A204.1 (cell line): ENCODE measurements around the gene CLDN15.
"Not testable (repeated sequence)": the region's sequence is repeated elsewhere in the genome, so short reads cannot be mapped to it uniquely, and the experiment has no call there.

ENCODE experiments used
- FAIRE-seq: peaks from 2 replicates; lab custom pipeline; 2012; peaks lifted over from hg19 to GRCh38; lab: Jason Lieb, UNC

Gene CLDN15

DNA sequence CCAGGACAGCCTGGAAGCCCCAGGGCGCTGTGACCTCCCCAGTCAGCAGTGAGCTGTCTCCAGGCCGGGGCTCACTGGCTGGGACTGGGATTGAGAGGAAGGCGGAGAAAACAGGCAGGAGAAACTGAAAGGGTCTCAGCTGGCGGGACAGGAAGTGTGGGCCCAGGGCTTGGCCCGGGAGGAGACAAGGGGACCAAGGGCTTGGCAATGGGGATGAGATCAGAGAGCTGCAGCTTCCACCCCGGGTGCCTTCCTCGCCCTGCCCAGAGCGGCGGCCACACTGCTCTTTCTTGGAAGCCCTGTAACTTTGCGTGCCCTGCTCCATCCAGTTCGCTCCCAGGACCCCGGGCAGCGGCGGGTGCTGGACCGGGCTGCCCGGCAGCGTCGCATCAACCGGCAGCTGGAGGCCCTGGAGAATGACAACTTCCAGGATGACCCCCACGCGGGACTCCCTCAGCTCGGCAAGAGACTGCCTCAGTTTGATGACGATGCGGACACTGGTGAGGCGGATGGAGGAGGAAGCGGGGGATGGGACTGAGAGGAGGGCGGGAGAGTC lies 15.2 kb downstream of the CLDN15 start:
- FAIRE-seq, result no peak

DNA sequence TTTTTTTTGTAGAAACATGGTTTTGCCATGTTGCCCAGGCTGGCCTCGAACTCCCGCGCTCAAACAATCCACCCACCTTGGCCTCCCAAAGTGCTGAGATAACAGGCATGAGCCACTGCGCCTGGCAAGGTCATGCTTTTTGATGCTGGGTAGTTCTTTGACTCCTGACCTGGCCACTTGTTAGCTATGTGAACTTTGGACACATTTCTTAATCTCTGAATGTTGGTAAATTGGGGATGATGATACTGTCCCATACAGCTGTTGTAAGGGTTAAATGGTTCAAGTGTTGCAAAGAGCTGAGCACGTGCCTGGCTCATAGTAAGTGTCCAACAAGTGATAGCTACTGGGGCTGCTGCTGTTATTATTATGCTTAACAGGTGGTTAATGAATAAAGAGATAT lies 17.3 kb downstream of the CLDN15 start:
- FAIRE-seq, result no peak

DNA sequence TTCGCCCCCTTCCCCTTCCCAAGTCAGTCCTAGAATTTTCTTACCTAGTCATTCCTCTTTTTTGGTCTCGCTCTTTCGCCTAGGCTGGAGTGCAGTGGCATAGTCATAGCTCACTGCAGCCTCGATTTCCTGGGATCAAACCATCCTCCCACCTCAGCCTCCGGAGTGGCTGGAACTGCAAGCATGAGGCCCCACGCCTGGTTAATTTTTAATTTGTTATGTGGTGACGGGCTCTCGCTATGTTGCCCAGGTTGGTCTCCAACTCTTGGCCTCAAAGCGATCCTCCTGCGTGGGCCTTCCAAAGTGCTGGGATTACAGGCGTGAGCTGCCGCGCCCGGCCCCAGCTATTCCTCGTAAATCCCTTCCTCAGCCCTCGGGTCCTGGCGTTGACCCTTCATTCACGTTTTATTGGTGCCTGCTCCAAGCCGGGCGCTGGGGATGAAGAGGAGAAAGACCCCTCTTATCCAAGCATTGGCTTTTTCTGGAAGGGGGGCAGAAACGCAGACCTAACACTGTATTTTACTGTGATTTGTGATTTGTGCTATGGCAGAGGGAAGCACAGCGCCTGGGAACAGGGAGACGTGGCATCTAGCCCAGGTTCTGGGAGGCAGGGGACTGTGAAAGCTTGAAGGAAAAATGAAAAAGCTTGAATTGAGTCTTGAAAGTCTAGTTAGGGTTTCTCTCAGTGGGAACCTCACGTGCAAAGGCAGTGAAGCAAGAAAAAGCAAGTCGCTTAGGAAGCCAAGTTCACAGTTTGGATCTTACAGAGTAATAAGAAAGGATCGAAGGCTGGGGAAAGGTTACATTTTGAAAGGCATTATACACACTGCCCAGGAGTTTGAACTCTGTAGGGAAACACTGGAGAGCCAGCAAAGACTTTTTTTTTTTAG lies 19.1 kb downstream of the CLDN15 start:
- no peak for FAIRE-seq

DNA sequence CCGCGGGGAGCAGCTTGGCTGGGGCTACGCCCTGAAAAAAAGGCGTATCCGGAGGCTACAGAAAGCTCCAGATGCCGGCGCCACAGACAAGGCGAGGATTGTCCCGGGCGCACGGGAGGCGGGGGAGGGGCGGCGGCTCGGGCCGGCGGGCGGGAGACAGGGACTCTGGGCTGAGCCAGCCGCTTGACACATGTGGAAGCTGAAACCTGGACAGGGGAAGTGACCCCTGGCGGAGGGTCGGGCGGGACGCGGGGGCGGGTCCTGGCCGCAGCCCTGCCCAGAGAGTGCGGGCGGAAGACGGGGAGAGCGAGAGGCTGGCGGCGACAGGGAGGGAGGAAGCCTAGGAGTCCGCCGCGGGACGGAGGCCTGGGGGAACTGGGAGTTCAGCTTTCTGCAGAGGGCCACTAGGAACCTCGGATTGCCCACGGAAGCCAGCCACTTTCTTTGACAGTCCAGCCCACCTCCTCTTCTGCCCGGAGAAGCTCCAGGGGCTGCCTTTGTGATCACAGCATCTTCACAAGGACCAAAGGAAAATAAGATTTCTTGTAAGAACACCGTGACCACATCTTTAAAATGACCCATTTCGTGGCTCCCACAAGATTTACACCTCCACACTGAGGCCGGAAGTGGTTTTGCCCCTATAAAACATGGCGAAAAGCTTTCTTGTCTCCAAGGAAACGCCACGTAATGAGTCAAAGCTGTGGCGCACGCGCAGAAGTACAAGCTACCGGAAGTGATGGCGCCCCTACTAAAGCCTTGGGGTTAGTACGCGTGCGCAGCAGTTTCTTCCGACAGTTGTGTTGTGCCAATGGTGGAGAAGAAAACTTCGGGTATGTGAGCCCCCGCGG lies 20.0 kb downstream of the CLDN15 start, which contains the start of the genes PLOD3 and ZNHIT1:
Gene PLOD3, minus strand, starts transcription at position 194 of the 848 bp plus-strand sequence. CDS start 307 bp downstream, outside the sequence.
Gene ZNHIT1, plus strand, starts transcription at position 778 of the 848 bp plus-strand sequence. Its CDS starts 31 bp downstream, at position 809.
- FAIRE-seq, result peak; percentile 99

DNA sequence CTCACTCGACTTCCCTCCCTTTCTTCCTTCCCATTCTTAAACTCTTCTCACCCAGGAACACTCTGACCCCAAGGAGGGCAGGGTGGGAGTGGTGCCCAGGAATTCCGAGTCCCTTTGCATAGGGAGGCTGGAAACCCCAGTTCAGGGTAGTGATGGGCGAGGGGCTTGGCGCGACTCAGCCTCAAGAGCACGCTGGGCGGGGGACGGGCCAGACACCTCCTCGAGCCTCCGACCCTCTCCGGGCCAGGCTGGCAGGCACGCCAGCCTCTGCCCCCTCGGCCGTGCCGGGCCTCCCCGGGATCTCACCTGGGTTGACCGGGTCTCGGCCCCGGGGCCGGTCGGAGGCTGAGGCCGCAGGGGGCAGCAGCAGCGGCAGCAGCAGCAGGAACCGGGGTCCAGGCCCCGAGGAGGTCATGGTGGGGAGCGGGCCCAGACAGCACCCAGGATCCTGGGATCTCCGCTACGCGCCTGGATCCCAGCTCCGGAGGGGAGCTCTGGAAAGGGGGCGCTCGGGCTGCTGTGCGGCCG lies 20.7 kb downstream of the CLDN15 start:
- FAIRE-seq, result no peak

DNA sequence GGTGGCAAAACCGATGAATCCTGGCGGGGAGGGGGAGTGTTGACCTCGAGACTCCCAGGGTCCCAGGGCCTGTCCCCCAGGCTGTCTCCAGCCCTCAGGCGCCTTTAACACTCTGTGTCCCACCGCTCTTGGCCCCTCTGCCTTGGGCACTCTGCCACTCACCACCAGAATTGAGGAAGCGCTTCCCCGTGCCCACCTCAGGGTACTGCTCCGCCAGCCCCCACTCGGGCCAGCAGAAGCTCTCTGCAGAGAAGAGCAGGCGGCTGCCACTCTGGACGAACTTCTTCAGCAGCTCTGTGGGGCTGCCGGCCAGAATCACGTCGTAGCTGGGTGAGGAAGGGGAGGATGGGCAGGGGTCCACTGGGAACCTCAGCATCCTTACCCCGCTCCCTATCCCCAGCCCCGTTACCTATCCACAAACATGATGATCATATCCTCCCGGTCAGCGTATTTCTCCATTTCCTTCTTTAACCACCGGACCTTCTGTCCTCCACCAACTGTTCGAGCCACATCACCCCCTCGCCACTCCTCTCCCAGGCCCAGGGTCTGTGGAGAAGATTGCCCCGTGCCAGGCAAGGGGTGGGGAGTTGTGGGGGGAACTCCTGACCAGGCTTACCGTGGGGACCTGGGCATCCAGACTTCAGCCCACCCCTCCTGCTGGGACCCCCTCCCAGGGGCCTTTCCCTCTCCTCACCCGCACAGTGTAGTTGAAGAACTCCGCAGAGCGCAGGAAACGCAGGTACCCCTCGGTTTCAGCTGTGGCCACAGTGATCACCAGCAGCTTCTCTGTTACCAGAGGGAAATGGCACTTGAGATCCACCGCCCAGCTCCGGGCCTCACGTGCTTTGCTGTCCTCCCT lies 21.4 kb downstream of the CLDN15 start:
- FAIRE-seq, result no peak

DNA sequence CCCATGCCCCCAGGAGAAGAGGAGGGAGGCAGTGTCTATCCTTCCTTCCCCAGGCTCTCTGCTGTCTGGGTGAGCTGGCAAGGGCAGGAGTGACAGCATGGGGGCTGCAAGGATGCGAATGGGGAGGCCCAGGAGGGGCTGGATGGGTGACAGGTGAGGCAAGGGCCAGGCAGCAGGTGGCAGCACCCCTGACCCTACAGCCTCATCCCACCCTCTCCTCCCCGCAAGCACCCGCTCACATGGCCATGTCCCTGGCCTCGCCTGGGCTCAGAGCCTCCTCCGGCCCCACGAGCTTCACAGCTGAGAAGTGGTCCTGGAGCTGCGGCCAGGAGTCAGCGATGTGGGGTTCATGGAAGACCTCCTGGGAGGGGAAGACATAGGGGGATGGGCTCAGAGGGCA lies 25.6 kb downstream of the CLDN15 start:
- no peak for FAIRE-seq

DNA sequence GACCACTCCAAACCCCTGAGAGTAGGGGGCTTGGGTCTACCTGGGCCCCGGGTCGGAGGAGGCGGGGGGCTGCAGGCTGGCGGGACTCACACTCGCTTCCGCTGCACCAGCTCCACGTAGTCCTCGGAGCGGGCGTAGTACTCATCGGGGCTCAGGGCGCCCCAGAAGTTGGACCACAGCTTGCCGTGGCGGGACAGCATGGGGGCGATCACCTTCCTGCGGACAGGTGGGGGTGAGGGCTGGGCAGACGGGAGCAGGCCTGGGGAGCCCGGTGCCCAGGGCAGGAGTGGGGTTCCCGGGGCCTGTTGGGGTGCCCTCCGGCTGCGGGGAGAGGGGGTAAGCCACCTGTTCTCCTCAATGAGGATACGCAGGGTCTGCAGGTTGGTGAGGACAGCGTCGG lies 26.1 kb downstream of the CLDN15 start:
- FAIRE-seq, result no peak

DNA sequence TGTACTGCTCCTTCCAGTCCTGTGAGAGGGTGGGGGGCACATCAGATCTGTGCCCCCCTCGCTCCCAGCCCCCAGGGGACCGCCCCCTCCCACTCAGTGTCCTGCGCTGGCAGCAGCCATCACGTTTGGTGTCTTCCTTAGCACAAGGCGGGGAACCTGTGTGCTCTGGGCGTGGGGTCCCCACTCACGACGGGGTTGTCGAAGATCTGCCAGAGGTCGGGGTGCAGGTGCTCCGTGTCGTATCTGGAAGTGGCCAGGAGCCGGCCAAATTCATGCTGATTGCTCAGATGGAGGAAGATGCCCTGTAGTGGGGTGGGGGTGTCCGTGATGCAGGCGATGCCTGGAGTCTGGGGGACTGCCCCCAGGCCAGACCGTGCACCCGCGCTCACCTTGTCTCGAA lies 27.5 kb downstream of the CLDN15 start:
- FAIRE-seq, result no peak

DNA sequence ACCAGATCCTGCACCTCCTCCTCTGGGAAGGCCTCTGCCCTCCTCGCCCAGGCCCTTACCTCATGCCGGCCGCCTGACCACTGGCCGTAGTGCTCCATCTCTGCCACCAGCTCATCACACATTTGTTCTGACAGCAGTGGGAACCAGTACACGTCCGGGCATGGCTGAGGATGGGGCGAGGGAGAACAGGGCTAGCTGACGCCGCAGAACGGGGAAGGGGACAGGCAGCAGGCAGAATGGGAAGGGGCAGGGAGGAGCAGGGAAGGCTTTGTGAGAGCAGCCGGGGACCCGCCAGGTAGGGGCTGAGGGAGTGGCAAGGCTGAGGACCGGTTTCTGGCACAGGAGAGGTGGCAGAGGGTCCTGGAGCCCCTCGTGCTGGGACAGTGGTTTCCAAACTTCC lies 28.8 kb downstream of the CLDN15 start:
- FAIRE-seq, result no peak

DNA sequence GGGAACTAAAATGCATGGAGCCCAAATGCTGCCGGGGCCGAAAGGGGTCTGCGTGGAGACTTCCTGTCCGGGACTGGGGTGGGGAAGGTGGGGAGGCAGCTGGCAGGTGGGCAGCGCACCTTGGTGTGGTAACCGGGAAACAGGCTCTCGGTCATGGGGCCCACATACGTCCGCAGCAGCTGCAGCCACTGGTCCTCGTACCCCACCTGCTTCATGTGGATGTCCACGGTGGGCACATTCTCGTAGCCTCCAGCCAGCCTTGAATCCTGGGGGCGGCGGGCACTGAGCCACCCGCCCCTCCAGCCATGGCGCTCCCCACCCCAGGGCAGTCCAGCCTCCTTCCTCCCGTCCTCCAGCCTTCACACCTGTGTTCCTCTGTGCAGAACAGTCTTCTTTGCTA lies 30.1 kb downstream of the CLDN15 start:
- FAIRE-seq, result no peak

DNA sequence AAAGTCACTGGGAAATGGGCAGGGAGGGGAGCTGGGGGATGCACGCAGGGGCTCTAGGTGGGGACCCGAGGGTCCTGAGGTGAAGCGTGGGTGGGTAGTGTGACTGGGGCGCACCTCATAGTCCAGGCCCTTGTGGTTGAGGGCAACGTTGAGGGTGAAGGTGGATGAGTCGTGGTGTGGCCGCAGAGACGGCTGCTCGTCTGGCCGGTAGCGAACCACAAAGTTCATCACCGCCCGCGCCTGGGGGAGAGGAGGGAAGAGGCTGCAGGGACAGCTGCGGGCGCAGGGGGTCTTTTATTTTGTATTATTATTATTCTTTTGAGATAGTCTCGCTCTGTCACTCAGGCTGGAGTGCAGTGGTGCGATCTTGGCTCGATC lies 30.9 kb downstream of the CLDN15 start:
- FAIRE-seq, result no peak

DNA sequence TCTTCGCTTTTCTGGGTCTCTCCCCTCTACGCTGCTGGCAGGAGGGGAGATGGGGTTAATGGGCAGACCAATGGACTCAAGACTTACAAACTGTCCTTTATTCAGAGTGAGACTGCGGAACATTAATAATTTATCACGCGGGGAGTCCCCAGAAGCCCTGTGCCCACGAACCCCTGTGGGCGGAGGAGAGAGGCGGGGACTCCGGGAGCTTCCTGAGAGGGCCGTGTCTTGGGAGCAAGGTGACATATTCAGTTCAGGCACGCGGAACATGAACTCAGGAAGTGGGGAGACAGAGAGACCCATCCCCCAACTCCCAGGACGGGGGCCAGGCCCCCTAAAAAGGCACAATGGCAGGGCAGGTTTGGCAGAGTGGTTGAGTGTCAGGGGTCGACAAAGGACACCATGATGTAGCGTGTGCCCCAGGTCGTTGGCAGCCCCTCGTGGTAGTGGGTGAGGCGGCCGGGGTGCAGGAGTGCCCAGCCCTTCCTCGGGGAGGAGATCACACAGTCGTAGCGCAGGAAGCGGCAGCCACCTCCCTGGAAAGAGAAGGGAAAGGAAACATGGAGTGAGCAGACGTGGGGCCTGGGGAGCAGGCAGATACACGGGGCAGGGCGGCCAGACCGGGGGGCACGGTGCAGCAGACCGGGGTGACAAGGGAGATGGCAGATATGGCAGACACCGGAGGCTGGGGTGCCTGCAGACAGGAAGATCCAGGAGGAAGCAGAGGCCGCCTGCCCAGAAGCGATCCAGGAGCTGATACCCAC lies 31.5 kb downstream of the CLDN15 start:
- FAIRE-seq, result no peak

DNA sequence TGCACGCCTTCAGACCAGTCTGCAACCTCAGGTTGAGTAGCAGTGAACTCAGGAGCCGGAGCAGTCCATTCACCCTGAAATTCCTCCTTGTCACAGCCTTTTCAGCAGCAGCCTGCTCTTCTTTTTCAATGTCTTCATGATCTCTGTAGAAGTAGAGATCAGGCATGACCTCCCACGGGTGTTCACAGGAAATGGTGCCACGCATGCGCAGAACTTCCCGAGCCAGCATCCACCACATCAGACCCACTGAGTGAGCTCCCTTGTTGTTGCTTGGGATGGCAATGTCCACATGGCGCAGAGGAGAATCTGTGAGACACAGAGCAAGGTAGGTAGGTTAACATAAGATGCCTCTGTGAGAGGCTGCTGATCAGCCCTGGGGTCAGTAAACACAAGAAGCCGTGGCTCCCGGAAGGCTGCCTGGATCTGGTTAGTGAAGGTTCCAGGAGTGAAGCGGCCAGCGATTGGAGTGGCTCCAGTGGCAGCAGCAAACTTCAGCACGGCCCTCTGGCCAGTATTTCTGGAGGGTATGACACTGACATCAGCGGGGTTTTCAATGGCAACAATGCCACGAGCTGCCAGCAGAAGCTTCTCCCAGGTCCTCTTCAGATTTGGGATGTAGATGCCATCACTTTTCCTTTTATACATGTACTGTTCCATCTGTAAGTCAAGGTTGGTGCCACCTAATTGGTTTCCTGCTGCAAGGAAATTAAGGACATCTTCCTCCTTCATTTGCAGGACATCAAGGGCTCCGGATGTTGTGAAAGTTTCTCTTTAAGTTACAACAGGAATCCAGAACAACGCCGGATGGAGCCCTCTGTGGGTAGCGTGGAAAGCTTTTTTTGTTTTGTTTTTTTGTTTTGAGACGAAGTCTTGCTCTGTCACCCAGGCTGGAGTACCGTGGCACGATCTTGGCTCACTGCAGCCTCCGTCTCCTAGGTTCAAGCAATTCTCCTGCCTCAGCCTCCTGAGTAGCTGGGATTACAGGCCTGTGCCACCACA lies 33.6 kb downstream of the CLDN15 start:
- FAIRE-seq, result not testable (repeated sequence)

DNA sequence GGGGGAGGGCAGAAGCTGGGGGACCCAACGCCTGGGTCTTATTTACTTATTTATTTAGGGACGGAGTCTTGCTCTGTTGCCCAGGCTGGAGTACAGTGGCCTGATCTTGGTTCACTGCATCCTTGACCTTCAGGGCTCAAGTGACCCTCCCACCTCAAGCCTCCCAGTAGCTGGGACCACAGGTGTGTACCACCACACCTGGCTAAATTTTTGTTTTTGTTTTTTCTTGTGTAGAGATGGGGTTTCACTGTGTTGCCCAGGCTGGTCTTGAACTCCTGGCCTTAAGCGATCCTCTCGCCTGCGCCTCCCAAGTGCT lies 35.0 kb downstream of the CLDN15 start:
- FAIRE-seq, result no peak

DNA sequence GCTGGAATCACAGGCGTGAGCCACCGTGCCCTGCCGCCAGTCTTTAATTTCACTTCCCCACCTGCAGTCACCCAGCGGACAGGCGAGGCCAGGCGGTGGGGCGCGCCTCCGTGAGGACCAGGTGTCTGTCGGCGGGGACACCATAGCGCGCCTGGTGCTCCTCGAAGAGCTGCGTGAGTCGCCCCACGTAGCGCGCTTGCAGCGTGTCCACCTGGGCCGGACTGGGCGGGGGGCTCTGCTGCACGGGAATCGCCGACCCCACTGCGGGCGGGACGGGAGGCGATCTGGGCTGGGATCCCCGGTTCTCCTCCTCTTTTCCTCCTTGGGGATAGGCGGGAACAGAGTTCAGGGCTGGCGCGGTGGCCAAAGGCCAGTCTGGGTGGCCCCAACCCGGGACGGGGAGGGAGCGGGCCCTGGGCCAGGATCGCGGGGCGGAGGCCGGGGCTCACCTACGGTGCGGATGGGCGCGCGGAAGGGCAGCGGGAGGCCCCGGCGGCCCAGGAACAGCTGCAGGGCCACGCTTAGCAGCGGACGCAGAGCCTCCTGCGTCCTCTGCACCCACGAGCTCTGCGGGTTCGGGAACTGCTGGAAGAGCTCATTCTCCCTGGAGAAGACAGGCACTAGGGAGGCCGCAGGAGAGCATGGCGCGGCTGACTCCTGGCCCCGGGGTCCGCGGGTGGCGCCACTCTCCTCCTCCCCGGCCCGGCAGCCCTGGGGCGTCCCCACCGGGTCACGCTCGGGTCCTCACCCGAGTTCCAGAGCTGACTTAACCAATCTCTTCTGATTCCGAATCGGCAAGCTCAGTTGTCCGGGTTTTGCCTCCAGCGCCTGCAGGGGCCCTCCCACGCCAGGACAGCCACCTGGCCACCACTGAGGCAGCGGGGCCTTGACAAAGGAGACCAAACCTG lies 35.7 kb downstream of the CLDN15 start:
- no peak for FAIRE-seq

DNA sequence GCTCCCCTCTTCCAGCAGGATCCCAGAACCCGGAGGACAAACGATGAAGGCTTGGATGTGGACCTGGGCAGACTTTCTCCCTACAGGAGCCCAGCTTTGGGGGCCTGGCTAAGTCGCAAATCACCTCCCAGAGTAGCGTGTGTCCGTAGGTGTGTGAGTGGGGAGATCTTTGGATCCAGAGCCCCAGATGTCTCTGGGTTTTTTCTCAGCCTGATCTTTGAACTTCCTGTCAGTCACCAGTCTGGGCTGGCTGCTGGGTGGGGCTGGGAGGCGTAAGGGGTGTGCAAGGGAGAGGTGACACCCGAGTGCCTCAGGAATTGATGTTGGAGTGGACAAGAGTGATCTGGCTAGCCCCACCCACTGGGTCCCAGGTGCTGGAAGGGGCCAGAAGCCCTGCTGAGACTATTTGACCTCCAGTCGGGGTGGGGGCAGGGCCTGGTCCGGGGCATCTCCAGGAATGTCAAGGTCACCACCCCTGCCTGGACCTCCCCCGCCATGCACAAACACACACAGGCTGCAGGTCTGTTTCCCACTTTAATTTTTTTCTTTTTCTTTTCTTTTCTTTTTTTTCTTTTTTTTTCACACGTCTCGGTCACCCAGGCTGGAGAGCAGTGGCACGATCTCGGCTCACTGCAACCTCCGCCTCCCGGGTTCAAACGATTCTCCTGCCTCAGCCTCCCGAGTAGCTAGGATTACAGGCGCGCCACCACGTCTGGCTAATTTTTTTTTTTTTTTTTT lies 36.6 kb downstream of the CLDN15 start, which contains the start of gene MOGAT3:
Gene MOGAT3, minus strand, starts transcription at position 175 of the 738 bp plus-strand sequence. CDS start 182 bp downstream, outside the sequence.
- FAIRE-seq, result no peak

DNA sequence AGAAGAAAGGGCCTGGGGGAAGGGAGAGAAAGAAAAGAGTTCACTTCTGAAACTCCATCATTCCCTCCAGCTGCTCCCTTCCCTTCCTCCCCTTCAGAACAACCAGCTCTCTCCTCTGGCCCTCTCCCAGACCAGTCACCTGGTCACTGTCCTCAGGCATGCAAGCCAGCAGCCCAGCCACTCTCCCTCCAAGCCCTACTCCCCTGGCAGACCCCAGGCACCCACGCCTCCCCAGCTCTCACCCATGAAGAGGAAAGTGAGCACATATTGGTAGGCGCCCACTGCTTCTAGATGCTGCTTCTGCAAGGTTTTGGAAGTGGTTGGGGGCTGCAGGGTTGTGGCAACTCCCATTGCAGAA lies 37.1 kb downstream of the CLDN15 start:
- FAIRE-seq, result no peak
